Measurements from ENCODE around the gene MMP3. TPM values are rescaled to one million over a fixed set of nuclear protein-coding genes. Genes with fewer than 3 reads are reported as not detected.

Gene MMP3
- total and polyA plus RNA-seq, 2 donors (not counting 3 experiments of a cell fraction or from before 2014, with no cell fraction given) = not detected

GRCh38 chr11:102807921-102808320, 35.5 kb downstream of the MMP3 start:
- TF ChIP-seq GATA2 (IDR thresholded peaks at IDR 0.05; ENCODE audit: insufficient read depth, insufficient read length, low read depth, low read length) (no peak), CTCF (IDR thresholded peaks at IDR 0.05; ENCODE audit: extremely low read depth in 1 of 2, insufficient read depth in 1 of 2, low read depth in 1 of 2, low read length in 2 of 2) (peak; percentile 19 to 57)

GRCh38 chr11:102806296-102806695, 37.1 kb downstream of the MMP3 start:
- no TSS peak for BruUV-seq (replicated peaks)
- Histone ChIP-seq H3K4me2 (ENCODE audit: insufficient read depth, low read length) (no peak overlapping the region), H3K79me2 (ENCODE audit: control insufficient read depth, insufficient read depth, low read length) (no peaks in the 10 kb centered on the region), H3K9me3 (replicated peaks; ENCODE audit: control insufficient read depth, insufficient read depth, low read length) (no peaks in the 10 kb centered on the region), H3K9ac (replicated peaks; ENCODE audit: extremely low read depth, insufficient read depth, low read length) (no peak overlapping the region), H3K4me1 (ENCODE audit: control insufficient read depth, extremely low read depth, insufficient read depth, low read length) (peaks cover under 1% of the 10 kb centered on the region), H3K27me3 (ENCODE audit: control insufficient read depth in 2 of 2, insufficient read depth in 2 of 2, low read length in 2 of 2) (peaks cover 6 to 13% of the 10 kb centered on the region in 2 experiments), H3K27ac (ENCODE audit: insufficient read depth, low read depth, low read length) (no peak overlapping the region), H4K20me1 (replicated peaks; ENCODE audit: control insufficient read depth, extremely low read depth, insufficient read depth, low read length) (no peaks in the 10 kb centered on the region), H3K9me1 (replicated peaks; ENCODE audit: control insufficient read depth, extremely low read depth, insufficient read depth, low read length) (no peaks in the 10 kb centered on the region), H3K4me3 (replicated peaks in 1 of 3; ENCODE audit: insufficient read depth in 1 of 3, low read depth in 1 of 3, low read length in 3 of 3) (no peak overlapping the region), H2AFZ (ENCODE audit: low read depth, low read length) (no peak overlapping the region), H3K36me3 (ENCODE audit: control insufficient read depth in 2 of 2, extremely low read depth in 1 of 2, insufficient read depth in 2 of 2, low read length in 2 of 2) (no peaks in the 10 kb centered on the region)
- intact Hi-C loops (cut with micrococcal nuclease) = loop anchor here (10.0 kb wide), 1 partner anchor 729 kb away; no protein-coding TSS in a partner anchor
- dilution Hi-C loops (cut with MboI; ENCODE audit: extremely low pct_ligation_motif_present, low sequenced_read_pairs) = no loop called here
- TF ChIP-seq MYC (IDR thresholded peaks at IDR 0.05; ENCODE audit: low read depth, low read length) (no peak), MAX (IDR thresholded peaks at IDR 0.05; ENCODE audit: insufficient read depth, insufficient read length) (no peak), POLR2AphosphoS5 (IDR thresholded peaks at IDR 0.05; ENCODE audit: insufficient read depth, low read depth, low read length) (no peak), CTCF (IDR thresholded peaks at IDR 0.05; ENCODE audit: extremely low read depth in 1 of 2, insufficient read depth in 1 of 2, low read depth in 1 of 2, low read length in 2 of 2) (no peak), GATA2 (IDR thresholded peaks at IDR 0.05; ENCODE audit: insufficient read depth, insufficient read length, low read depth, low read length) (no peak), EZH2 (IDR thresholded peaks at IDR 0.05; ENCODE audit: borderline replicate concordance, low read depth, low read length, severe bottlenecking) (no peak), POLR2A (IDR thresholded peaks at IDR 0.05; ENCODE audit: low read depth, low read length) (no peak), JUN (IDR thresholded peaks at IDR 0.05; ENCODE audit: borderline replicate concordance, insufficient read depth, insufficient read length, low read depth) (no peak), FOS (IDR thresholded peaks at IDR 0.05; ENCODE audit: borderline replicate concordance, insufficient read depth, low read length) (no peak)
- FAIRE-seq (no peak), DNase-seq (ENCODE audit: low read depth, low spot score) (no peak)
- ChIA-PET CTCF (interaction anchor here (1.0 kb wide), 1 partner anchor 135 kb away, joined by 3 read pairs; no protein-coding TSS in a partner anchor), POLR2A (no interaction called here)

More at GRCh38 chr11:102807921-102808320, 35.5 kb downstream of the MMP3 start:
- no peaks in the 10 kb centered on the region for H3K36me3 ChIP-seq (ENCODE audit: control insufficient read depth in 2 of 2, extremely low read depth in 1 of 2, insufficient read depth in 2 of 2, low read length in 2 of 2)
- H3K4me3 ChIP-seq (replicated peaks in 1 of 3; ENCODE audit: insufficient read depth in 1 of 3, low read depth in 1 of 3, low read length in 3 of 3) = no peak overlapping the region
- H3K9me3 ChIP-seq (replicated peaks; ENCODE audit: control insufficient read depth, insufficient read depth, low read length) = no peaks in the 10 kb centered on the region
- no TSS peak for BruUV-seq (replicated peaks)
- no peak overlapping the region for H3K9ac ChIP-seq (replicated peaks; ENCODE audit: extremely low read depth, insufficient read depth, low read length)
- dilution Hi-C loops (cut with MboI; ENCODE audit: extremely low pct_ligation_motif_present, low sequenced_read_pairs) (no loop called here), intact Hi-C loops (cut with micrococcal nuclease) (loop anchor here (10.0 kb wide), 1 partner anchor 727 kb away; no protein-coding TSS in a partner anchor)
- H3K27me3 ChIP-seq (ENCODE audit: control insufficient read depth in 2 of 2, insufficient read depth in 2 of 2, low read length in 2 of 2) = peaks cover 13 to 14% of the 10 kb centered on the region in 2 experiments
- H3K27ac ChIP-seq (ENCODE audit: insufficient read depth, low read depth, low read length) = no peak overlapping the region
- POLR2A ChIA-PET = no interaction called here
- DNase-seq (ENCODE audit: low read depth, low spot score) = peak; percentile 28
- H4K20me1 ChIP-seq (replicated peaks; ENCODE audit: control insufficient read depth, extremely low read depth, insufficient read depth, low read length) = no peaks in the 10 kb centered on the region
- H3K4me2 ChIP-seq (ENCODE audit: insufficient read depth, low read length) = no peak overlapping the region
- no peaks in the 10 kb centered on the region for H3K79me2 ChIP-seq (ENCODE audit: control insufficient read depth, insufficient read depth, low read length)
- no peaks in the 10 kb centered on the region for H3K9me1 ChIP-seq (replicated peaks; ENCODE audit: control insufficient read depth, extremely low read depth, insufficient read depth, low read length)
- no peak for FAIRE-seq
- no peaks in the 10 kb centered on the region for H3K4me1 ChIP-seq (ENCODE audit: control insufficient read depth, extremely low read depth, insufficient read depth, low read length)
- CTCF ChIA-PET = interaction anchor here (1.0 to 1.3 kb wide), 3 partner anchors 11 to 141 kb away, joined by 3 read pairs; no protein-coding TSS in a partner anchor
- H2AFZ ChIP-seq (ENCODE audit: low read depth, low read length) = peak overlapping the region; percentile 23
